SHP77 (cell line): ENCODE data around the gene TBC1D10B.
A peak's percentile ranks its signal among the peaks of the same experiment; 100 is the strongest.

Experiments used
- DNase-seq, 2 experiments: peaks; one replicate each; lab custom pipeline; 2025; lab: John Stamatoyannopoulos, UW

Gene TBC1D10B, protein sequence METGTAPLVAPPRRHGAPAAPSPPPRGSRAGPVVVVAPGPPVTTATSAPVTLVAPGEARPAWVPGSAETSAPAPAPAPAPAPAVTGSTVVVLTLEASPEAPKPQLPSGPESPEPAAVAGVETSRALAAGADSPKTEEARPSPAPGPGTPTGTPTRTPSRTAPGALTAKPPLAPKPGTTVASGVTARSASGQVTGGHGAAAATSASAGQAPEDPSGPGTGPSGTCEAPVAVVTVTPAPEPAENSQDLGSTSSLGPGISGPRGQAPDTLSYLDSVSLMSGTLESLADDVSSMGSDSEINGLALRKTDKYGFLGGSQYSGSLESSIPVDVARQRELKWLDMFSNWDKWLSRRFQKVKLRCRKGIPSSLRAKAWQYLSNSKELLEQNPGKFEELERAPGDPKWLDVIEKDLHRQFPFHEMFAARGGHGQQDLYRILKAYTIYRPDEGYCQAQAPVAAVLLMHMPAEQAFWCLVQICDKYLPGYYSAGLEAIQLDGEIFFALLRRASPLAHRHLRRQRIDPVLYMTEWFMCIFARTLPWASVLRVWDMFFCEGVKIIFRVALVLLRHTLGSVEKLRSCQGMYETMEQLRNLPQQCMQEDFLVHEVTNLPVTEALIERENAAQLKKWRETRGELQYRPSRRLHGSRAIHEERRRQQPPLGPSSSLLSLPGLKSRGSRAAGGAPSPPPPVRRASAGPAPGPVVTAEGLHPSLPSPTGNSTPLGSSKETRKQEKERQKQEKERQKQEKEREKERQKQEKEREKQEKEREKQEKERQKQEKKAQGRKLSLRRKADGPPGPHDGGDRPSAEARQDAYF

DNA sequence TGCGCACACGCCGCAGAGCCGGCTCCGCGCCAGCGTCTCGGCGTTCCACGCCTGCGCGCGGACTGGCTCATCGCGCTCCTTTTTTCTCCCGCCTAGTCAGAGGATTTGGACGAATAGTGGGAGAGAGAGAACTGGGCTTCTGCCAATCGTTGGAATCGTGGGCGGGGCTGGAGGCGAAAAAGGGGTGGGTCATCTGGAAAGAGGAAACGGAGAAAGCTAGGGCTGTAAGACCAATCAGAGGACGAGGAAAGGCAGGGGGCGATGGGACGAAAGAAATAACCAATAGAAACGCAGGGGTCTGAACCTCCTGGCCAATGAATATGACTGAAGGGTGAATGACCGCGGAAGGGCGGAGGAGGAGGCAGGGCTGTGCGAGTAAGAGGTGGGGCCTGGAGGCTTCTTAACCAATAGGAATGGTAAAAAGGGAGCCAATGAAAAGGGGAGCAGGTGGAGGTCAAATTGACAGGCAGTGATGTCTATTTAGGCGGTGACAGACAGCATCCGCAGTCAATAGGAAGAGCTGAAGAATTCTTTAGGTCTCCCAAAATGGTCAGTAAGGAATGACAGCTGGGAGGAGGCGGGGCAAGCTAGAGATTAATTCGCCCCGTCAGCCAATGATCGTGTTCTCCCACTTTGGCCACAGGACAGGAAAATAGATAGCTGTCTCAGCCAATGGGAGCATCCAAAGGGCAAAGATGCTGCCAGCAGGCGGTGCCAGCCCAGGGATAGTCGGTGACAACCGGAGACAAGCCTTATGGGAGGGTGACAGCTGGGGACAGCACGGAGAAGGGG, at the start of gene TBC1D10B:
Gene TBC1D10B, minus strand, starts transcription at position 39 of the 792 bp plus-strand sequence. CDS start 311 bp downstream, outside the sequence.
- DNase-seq: peak; percentile 100

DNA sequence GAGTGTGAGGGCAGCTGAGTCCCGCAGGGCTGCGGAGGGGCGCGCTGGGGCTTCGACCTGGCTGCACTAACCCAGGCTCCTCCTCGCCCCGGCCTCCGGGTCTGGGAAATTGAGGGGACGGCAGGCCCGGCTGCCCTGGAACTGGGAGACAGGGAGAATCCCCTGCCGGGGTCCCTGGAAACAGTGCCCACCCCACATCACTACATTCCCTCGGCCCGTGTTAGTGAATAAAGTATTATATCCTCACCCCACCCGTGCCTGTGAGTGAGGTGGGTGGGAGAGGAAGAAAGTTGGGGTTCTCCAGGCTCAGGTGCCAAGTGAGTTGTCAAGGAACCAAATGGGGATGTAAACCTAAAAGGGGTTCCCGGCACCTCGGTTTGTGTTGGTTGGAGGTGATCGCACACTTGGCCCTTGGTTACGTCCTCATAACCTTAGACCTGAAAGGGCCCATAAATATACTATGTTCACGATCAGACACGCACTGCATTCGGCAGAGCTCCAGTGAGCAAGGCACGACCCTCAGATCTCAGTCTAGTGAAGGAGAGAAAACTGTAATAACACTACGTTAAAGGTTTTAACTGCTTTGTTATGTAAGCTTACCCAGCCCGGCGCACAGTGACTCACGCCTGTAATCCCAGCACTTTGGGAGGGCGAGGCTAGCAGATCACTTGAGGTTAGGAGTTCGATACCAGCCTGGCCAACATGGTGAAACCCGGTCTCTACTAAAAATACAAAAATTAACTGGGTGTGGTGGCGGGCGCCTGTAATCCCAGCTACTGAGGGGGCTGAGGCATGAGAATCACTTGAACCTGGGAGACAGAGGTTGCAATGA, 48.3 kb upstream of the TBC1D10B start:
- no peak for DNase-seq

DNA sequence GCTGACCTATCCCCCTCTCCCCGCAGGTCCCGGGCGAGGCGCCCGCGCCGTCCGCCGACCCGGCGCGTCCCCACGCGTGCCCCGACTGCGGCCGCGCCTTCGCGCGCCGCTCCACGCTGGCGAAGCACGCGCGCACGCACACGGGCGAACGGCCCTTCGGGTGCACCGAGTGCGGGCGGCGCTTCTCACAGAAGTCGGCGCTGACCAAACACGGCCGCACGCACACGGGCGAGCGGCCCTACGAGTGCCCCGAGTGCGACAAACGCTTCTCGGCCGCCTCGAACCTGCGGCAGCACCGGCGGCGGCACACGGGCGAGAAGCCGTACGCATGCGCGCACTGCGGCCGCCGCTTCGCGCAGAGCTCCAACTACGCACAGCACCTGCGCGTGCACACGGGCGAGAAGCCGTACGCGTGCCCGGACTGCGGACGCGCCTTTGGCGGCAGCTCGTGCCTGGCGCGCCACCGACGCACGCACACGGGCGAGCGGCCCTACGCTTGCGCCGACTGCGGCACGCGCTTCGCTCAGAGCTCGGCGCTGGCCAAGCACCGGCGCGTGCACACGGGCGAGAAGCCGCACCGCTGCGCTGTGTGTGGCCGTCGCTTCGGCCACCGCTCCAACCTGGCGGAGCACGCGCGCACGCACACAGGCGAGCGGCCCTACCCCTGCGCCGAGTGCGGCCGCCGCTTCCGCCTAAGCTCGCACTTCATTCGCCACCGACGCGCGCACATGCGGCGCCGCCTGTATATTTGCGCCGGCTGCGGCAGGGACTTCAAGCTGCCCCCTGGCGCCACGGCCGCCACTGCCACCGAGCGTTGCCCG, 47.4 kb upstream of the TBC1D10B start:
- peak; percentile 96 to 97 for DNase-seq

DNA sequence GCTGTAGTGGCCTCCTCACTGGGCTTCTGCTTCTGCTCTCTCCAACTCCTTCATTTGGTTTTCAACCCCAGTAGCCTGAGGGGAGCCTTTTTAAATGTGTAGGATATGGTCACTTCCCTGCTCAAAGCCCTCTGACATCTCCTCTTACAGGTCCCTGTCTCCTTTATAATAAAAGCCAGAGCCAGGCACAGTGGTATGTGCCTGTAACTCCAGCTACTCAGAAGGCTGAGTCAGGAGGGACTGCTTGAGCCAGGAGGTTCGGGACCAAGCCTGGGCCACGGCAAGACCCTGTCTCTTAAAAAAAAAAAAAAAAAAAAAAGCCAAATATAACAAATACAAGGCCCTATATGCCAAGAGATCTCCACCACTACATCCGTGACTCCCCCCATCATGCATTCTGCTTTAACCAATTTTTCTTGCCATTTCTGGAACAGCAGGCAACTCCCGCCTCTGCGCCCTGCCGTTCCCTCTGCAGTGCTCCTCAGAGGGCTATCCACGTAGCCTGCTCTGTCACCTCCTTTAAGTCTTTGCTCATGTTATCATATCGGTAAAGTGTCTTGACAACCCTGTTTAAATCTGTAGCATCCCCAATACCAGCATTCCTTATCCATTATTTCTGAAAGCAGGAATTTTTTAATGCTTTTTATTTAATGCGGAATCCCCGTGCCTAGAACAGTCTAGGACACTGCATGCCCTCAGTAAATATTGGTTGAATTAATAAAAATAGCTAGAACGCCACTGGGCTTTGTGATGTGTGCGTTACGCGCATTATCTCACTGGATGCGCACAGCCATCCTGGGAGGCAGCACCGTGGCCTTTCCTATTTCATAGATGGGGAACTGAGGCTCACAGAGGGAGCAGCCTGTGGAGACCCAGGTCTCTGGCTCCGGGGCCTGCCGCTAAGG, 46.6 kb upstream of the TBC1D10B start:
- no peak for DNase-seq

DNA sequence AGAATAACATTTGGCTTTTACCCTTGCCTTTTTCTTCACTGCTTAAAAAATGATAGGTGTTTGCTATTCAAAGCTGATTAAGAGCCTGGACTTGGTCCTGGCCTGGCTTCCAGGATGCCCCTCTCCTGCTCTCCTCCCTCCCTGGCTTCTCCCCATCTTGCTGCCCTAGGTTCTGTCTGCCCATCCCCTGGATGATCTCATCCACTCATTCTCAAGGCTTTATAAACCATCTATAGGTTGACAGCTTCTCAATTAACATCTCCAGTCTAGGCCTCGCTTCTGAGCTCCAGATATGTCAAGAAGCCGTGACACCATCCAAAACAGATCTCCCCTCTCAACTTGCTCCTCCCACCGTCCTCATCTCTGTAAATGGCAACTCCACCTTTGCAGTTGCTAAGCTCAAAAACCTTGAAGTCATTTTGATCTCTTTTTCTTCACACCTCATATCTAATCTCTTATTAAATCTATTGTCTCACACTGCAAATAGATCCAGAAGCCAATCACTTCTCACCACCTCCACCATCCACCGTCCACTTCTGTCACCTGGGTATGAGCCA, 45.8 kb upstream of the TBC1D10B start:
- no peak for DNase-seq

DNA sequence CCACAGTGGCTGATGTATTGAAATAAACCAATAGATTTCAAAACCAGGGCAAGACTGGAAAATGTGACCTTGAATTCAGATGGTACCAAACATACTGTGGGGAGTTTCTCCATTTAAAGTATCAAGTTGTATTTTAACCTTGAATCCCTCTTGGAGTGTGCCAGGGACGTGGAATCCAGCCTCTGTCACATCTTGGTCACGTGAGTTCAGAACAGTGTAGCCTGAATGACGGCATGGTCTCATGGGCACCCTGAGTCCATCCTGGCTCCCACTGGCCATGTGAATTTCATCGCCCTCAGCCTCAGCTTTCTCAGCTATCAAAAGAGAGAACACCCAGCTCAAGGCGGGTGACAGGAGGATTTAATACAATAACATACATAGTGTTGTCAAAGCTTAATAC, 43.9 kb upstream of the TBC1D10B start:
- no peak for DNase-seq

DNA sequence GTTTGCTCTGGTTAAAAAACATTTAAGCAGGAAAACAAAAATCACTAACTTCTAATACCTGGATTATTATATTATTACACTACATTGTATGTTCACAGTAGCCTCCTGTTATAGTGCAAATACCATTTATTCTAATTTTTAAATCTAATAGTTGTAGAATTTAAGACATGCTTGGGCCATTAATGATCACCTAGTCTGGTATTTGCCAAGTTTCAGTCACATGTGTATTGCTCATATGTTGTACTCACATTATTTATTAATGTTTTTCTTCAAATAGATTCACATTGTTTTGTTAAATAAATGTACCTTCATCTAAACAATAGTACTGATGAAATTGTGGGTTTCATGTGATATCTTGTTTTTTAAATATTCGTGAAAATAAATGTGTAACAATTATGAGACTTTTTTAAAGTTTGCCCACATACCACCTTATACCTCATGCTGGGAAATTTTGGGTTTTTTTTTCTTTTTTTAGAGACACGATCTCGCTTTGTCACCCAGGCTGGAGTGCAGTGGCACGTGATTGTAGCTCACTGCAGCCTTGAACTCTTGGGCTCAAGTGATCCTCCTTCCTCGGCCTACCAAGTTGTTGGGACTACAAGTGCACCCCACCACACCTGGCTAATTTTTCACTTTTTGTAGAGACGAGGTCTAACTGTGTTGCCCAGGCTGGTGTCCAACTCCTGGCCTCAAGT, 43.0 kb upstream of the TBC1D10B start:
- DNase-seq: no peak

DNA sequence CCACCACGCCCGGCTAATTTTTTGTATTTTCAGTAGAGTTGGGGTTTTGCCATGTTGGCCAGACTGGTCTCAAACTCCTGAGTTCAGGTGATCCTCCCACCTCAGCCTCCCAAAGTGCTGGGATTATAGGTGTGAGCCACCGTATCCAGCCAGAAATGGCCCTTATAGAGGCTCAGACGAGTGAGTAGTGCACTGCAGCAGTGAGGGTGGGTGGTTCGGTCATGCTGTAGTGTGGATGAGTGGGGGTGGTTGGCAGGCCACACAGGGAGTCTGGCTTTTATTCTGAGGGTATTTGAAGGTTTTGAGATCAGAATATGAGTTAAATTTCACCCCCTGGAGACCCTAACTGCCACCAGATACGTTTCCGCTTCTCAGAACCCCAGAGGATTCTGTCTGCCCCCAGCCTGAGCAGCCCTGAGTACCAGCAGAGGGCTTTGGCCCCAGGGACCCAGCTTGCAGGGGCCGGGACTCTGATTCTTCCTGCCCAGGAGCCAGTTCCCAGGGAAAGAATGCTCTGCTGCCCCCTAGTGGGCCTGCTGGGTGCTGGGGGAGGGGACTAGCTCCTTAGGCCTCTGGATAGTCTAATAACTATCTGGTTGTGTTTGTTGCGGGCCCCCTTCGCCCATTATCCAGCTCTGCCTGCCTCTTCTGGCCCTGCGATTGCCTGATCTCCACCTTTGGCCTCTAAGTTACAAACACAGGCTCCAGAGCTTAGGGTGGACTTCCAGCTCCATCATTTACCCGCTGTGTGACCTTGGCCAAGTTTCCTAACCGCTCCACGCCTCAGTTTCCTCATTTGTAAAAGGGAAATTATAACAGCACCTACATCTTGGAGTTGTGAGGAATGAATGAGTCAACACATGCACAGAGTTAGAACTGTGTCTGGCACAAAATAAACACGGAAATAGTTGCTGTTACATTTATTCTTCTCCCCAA, 39.1 kb upstream of the TBC1D10B start:
- peak; percentile 85 to 93 for DNase-seq

DNA sequence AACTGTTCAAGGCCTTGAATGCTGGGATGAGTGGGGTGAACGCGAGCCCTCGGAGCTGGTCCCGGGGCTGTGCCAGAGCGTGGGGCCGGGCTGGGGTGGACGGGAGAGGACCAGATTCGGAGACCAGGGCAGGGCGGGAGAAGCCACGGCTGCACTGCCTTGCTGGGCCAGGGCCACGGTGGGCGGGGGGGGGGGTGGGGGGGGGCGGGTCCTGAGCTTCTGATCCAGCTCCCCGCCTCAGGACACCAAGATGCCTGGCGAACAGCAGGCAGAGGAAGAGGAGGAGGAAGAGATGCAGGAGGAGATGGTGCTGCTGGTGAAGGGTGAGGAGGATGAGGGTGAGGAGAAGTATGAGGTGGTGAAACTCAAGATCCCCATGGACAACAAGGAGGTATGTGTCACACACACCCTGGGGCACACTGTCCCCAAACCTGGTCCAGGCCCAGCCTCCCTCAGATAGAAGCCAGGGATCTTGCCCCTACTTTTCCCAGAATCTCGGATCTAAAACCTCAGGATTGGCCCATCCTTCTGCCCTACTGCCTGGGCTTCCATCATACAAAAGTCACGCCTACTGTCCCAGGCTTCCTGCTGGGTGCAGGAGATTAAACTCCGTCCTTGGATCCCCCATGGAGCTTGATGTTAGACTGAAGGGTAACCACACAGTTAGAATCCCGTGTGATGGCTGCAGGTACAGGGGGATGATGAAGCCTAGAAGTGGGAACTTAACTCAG, 37.7 kb upstream of the TBC1D10B start:
- DNase-seq: no peak

DNA sequence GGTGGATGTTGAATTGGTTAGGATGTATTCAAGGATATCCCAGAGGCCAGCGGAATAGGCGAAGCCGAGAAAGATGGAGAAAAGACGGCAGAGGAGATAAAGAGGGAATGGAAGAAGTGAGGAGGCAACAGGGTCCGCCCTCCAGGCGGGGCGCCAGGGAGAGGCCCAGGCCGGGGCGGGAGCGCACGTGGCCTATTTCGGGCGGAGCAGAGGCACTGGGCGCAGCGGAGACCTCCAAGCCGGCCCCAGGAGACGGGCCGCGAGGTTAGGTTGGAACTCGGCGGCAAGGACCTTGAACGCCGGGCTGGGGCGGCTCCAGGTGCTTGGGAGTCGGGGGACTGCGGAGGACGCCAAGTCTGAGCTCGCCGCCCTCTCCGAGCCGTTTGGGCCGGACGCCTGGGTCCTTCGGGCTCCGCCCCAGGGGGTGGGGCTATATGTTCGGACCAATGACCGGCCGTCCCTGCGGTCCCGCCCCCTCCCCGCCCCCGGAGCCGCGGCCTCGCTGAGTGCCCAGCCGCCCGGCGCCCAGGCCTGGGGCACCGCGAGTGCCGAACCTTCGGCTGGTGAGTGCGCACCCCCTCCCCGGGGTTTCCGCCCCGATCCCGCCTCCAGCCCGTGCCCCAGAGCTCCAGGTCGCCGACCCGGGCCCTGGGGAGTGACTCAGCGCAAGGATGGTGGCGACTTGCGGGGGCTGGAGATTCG, 37.0 kb upstream of the TBC1D10B start, which contains the start of gene ZNF771:
Gene ZNF771, plus strand, starts transcription at position 505 of the 702 bp plus-strand sequence. CDS start 448 bp downstream, outside the sequence.
- DNase-seq: peak; percentile 90 to 92

DNA sequence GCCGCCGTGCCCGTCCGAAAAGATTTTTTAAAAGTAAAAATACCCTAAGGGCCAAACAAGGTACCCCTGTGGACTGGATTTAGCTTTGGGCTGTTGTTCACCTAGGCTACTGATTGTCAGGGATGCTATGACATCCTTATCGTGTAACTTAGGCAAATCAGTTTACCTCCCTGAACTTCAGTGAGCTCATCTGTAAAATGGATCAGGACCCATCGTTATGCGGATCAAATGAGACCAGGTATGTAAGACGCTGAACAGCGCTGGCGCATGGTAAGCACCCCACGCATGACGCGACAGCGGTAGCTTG, 36.5 kb upstream of the TBC1D10B start:
- no peak for DNase-seq

DNA sequence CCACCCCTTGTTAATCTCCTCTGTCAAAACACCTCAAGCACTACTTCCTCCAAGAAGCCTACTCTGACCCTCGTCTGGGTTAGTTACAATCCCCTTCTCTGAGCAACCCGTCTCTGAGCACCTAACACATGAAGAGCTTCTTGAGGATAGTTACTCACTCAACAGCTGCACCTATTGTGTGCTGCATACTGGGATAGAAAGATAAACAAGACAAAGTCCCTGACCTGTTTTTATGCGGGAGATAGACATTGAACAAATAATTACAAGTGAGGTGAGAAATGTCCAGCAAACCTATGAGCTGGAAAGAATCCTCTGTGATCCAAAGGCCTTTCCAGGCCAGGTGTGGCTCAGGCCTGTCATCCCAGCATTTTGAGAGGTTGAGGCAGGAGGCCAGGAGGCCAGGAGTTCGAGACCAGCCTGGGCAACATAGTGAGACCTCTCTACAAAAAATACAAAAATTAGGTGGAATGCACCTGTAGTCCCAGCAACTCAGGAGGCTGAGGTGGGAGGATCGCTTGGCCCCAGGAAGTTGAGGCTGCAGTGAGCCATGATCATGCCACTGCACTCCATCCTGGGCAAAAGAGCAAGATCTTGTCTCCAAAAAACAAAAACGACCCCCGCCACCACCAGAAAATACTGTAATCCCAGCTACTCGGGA, 31.6 kb upstream of the TBC1D10B start:
- peak in 1 of 2 experiments; percentile 40 for DNase-seq

DNA sequence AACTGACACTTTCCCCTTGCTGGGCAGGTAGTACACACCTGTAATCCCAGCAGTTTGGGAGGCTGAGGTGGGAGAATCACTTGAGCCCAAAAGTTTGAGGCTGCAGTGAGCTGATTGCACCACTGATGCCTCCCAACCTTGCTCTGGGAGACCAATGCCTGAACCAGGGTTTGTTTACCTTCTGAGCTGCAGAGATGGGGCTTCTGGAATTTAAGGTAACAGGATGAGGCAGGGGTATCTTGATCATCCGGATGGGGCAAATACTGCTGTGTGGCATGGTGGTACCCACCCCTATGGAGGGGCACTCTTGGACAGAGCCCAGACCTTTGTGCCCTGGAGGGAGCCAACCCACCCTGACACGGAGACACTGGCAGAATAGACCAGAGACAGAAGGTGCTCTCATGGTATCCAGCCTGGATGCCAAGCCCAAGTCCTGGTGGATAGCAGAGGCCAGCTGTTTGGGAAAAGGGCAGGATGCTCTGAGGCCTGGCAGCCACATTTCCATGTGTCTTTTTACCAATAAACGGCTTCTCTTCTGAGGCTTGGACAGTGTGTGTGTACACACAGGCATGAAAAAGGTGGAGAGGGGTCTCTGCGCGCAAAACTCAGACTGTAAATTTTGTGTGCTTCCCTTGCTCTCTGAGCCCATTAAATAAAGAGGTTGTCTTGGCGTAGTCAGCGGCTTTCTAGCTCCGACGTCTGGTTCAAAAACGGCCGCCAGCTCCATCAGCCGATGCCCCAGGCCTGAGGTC, 29.3 kb upstream of the TBC1D10B start:
- peak in 1 of 2 experiments; percentile 26 for DNase-seq

DNA sequence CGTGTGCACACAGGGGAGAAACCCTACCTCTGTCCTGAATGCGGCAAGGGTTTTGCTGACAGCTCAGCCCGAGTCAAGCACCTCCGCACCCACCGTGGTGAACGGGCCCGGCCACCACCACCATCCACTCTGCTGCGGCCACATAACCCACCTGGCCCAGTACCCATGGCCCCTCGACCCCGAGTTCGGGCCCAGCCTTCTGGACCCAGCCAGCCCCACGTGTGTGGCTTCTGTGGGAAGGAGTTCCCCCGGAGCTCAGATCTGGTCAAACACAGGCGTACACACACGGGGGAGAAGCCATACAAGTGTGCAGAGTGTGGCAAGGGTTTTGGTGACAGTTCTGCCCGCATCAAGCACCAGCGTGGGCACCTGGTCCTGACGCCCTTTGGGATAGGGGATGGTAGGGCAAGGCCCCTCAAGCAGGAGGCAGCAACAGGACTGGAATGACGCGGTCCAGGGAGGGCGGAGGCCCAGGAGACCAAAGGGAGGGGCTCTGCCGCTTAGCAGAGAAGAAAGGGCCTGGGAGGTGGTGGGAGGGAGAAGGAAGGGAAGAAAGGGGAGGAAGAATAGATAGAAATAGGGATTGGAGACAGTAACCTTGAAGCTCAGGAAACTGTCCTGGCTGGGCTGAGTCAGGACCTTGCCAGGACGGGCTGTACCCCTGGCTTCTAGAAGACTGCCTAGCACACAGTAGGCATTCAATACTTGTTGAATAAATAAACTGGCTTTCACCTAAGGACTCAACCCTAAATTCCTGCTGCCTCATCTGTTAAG, 28.6 kb upstream of the TBC1D10B start:
- no peak for DNase-seq
